Measurements from ENCODE around the gene CLSTN1.

The CLSTN1 gene

DNA sequence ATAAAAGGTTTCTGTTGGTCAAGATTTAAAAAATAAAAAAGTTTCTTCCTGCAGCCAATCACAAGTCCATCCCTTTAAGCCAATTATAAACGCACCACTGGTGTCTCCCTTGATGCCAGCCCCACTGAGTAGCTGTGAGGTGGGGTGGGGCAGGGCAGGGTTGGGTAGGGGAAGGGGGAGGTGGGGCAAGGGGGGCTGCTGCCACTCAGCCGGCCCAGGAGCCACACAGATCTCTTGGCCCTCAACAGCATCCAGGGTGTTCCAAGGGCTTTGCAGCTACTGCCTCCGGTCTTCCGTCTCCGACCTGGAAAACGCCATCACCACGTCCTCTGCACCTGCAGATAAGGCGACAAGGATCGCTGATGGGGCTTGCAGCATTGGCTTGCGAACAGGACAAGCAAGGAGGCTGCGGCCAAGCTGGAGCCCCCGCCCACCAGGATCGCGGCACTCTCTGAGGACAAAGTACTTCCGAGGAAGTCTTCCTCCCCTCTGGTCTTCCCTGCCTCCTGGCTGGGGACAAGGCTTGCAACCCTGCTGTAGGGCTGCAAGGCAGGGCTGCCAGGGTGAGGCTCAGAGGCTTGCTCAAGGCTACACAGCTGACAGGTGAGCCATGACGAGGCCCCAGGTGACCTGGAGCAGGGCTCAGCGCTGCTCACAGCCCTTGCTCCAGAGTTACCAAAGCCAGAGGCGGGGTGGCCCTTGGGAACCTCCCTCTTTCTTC, 26.8 kb upstream of the CLSTN1 start:
- no peak for DNase-seq (ENCODE audit: low read depth in 2 of 2)

DNA sequence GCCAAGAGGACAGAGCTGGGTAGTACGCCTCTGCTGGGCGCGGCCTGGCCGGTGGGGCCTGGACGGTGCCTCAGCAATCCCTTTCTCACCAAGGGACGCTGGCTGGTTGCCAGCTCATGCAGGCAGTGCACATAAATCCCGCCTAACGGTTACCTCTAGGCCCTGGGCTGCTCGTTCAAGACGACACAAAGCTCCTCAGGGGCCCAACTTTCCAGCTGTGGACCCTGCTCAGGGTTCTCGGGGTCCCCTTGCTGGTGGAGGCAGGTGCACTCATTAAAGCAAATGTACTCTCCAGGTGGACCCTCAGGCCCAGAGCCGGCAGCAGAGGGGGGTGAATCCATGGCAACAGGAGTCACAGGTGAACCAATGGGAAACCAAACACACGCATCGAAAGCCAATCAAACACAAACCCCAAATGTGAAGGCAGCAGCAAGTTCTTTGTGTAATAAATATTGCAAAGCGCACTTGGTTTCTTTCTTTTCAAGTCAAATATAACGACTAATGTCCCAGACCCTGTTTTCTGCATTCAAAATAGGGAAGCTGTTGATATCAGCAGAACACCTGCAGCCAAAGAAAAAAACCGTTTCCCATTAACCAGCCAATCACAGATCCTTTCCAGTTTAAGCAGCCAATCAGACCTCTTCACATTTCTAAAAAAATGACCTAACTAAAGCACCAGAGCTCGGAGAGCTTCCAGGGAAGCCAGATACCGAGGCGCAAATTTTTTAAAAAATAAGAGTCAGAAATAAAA, 26.1 kb upstream of the CLSTN1 start:
- DNase-seq (ENCODE audit: low read depth in 2 of 2) = no peak

DNA sequence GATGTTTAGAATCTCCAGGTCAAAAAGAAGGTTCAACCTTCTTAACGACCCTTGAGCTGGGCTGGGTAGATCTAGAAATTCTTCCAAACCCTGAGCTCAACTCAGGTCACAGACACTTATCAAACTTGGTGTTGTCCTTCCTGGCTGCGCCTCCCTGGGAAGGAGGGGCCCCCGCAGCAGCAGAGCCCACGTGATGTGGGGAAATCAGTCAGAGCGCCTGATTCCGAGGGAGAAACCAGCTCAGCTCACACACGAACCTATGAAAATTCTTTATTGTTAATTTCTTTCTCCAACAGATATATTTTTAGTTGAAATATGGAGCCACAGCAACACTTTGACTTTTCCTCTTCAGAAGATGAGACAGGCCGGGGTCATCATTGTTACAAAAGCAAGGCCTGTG, 24.3 kb upstream of the CLSTN1 start:
- no peak for DNase-seq (ENCODE audit: low read depth in 2 of 2)

DNA sequence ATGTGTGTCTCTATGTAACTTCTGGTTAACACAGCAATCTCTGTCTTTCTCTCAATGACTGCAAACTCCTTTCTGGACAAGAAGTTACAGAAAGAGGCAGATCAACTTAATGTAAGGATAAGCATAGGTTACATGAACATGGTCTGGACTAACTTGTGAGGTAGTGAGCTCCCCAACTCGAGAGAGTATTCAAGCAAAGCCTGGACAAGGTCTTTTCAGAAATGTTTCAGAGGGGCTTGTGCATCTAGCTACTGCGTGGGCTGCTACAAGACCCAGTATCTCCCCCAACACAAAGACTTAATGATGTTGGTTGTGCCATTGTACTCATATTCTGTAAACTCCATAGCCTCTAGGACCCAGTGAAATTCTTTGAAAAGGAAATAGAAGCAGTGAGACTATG, 23.5 kb upstream of the CLSTN1 start:
- DNase-seq (ENCODE audit: low read depth in 2 of 2) = no peak

DNA sequence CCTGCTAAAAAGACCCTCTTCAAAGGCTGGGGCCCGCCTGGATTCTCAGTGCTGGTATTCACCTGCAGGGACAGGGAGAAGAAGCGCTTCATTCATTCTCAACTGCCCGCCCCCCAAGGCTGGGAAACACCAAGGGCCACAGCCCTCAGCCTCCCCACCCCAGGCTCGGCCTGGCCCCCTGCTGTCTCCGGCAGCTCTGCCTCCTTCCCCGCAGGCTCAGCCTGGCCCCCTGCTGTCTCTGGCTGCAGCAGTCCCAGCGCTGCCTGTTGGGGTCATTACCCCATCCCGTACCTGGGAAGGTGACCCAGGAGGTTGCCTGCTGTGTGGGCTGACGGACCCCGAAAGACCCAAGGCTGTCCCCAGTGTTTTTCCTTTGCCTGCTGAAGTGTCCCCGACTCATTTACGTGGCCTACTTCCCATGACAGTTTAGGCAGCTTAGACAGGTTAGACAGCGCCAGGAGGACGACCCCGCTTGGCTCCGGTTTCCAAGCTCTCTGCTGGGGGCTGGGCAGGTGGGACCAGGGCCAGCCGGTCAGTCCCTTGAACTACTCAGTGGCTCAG, 22.9 kb upstream of the CLSTN1 start:
- no peak for DNase-seq (ENCODE audit: low read depth in 2 of 2)

DNA sequence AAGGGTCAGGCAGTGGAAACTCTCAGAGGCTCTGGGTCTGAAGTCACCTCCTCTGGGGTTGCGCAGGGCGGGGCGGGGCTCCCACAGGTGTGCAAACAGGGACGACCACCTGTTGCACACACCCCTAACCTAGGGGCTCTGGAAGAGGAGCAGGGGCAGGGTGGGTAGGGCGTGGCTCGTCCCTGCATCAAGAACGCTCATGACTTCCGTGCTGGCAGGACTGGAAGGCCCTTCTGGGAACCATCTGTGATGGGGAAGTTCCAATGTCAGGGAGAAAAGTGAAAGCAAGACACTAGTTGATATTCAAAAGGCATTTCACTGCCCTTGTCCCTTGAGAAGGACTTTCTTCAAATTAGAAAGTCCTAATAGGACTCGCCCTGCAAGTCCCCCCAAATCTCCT, 22.1 kb upstream of the CLSTN1 start:
- DNase-seq (ENCODE audit: low read depth in 2 of 2) = no peak

DNA sequence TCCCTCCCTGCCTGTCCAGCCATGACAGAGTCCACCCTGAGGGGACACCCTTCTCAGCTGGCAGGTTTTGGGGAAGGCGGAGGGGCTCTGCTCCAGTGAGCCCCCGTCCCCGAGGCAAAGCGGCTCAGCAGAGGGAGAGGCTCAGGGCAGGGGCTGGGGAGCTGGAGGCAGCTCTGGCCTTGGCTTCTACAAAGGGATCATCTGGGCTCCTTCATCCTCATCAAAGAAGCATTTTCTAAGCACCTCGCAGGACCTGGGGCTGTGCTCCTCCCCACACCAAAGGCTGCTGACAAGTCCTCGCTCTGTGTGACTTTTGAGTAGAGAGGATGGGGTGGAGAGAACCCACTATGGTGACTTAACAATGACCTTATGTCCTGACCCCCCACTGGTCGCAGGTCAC, 21.0 kb upstream of the CLSTN1 start:
- DNase-seq (ENCODE audit: low read depth in 2 of 2) = no peak

DNA sequence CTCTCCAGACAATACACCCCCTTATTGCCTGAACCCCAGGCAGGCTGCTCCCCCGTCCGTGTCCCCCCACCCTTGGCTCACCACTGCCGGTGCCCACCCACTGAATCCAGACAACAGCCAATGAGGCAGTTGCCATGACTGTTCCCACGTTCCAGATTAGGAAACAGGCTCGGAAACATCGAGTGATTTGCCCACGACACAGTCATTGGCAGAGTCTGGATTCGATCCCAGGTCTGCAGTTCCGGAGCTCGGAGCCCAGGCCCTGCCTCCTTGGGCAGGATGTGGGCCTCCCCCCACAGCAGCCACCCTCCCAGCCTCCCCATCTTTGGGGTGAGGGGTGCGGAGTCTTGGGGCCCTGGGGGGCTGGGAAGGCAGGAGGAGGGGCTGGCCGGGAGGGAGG, 20.3 kb upstream of the CLSTN1 start:
- DNase-seq (ENCODE audit: low read depth in 2 of 2) = no peak

DNA sequence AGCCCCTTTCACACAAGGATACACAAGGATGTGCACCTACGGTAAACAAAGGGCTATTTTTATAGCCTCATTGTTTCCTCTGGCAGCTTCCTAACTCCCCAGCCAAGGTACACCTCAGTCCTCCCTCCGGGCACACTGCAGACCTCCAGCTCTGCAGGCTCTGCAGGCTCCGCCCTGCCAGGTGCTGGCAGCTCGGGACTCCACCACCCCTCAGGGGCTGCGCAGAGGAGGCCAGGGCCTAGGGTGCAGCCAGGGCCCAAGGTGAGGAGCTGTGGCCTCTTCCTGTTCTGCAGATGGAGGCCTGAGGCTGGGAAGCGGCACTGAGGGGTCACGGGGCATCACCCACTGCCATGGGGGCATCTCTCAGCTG, 19.8 kb upstream of the CLSTN1 start:
- no peak for DNase-seq (ENCODE audit: low read depth in 2 of 2)

DNA sequence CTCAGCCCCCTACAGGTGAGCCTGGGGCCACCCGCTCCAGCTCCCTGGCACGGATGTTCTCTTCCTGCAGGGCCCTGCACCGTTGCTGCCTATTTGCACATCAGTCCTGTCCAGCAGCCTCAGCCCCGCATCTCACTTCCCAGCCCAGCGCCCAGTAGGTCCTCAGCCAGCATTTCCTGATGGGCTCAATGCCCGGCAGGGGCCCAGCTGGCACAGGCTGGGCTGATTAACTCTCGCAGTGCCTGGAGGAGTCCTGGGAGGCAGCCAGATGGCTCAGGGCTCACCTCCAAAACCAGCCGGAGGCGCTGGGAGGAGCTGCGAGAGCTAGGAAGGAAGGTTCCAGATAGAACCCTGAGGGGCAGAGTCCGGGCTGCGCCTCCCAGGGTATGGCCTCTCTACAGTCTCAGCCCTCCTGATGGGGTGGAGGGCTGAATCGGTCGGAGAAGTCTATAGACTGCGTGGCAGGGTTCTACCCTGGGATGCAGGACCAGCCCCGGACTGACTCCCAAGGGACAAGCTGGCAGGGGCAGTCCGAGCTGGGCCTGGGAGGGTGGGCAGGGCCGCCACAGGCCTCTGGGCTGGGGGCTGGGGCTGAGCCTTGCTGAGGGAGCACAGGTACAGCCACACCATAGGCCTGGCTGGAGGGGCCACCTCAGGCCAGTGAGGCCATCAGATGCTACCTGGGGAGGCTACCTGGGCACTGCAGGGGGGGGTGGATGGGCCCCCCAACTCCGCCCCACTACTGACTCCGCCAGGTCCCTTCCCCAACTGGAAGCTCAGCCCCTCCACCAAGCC, 19.2 kb upstream of the CLSTN1 start:
- no peak for DNase-seq (ENCODE audit: low read depth in 2 of 2)

DNA sequence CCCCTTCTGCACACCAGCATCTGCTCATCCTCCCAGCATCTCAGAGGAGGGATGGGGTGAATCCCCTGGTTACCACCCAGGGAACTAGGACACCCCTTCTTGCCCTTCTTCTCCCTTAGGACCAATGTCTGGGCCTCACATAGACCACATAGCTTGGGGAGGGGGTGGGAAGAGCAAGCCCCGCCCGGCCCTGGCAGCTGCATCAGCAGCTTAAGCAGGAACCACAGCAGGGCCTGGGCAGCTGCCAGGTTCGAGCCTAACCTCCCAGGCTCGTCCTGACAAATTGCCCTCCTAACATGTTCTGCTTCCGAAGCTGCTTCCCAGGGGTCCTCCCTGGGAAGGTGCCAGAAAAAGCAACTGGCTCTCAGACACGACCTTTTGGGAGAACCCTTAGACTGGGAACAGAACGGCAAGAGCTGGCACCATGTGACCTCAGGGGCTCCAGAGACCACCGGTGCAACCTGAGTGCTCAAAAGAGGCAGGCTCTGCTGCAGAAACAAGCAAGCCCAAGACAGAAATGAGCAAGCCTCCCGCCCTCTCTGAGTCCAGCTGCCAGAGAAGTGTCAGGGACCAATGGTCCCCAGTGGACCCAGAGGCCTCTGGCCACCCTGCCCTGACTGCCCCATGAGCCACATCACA, 18.4 kb upstream of the CLSTN1 start:
- no peak for DNase-seq (ENCODE audit: low read depth in 2 of 2)

DNA sequence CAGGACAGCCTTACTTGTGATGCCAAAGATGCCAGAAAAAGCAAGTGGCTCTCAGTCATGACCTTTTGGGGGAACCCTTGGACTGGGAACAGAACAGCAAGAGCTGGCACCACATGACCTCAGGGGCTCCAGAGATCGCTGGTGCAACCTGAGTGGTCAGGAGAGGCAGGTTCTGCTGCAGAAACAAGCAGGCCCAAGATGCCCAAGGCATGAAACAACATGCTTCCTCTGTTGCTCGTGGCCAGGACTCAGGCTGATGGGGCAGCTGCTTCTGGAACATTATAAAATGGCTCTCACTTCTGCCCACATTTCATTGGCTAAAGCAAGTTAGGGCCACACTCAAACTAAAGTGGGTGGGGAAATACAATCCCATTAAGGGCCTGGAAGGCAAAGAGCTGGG, 17.7 kb upstream of the CLSTN1 start:
- no peak for DNase-seq (ENCODE audit: low read depth in 2 of 2)

DNA sequence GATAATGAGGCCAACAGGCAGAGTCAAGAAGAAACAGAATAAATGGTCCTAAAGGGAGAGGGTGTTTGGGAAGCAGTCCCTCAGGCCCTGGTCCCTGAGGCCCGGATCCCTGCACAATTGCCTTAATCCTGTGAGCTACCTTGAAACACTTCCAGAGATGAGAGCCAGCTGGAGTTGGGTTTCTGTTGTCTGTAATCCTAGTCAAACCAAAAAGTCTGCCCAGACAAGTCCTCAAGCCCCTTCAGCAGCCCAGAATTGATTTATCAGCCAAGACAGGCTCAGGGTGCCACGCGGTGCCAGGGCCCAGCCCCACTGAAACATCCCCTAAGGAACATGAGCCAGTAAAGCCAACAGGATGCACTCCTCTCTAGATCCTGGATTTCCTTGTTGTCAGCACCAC, 16.4 kb upstream of the CLSTN1 start:
- DNase-seq (ENCODE audit: low read depth in 2 of 2) = no peak

DNA sequence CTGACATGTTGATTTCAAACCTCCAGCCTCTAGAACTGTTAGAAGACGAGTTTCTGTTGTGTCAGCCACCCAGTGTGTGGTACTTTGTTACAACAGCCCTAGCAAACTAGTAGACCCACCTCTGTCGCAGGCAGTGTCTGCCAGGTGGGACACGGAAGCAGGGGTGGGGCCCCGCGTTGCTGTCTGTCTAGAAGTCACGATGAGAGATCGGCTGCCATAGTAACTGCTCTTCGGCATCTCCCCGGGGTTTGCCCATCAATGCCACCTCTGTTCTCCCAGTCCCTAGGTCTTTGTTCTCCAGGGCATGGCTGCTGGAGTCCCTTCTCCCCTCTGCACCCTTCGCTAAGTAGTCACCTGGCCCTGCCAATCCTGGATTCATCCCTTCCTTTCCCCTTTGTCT, 15.2 kb upstream of the CLSTN1 start:
- DNase-seq (ENCODE audit: low read depth in 2 of 2) = no peak

DNA sequence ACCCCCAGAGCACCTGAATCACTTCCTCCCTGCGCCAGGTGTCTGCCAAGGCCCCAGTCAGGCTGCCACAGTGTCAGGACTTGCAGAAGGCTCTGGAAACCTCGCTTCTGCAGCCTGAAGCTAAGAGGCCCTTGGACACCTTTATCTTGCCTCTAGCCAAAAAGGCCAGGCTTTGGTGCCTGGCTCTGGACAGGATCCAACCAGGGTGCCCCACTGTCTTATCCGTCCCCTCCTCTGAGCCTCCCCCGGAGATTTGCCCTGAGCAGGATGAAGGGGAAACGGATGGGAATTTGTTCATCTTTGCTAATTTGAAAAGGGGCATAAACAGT, 12.8 kb upstream of the CLSTN1 start:
- DNase-seq (ENCODE audit: low read depth in 2 of 2) = no peak

DNA sequence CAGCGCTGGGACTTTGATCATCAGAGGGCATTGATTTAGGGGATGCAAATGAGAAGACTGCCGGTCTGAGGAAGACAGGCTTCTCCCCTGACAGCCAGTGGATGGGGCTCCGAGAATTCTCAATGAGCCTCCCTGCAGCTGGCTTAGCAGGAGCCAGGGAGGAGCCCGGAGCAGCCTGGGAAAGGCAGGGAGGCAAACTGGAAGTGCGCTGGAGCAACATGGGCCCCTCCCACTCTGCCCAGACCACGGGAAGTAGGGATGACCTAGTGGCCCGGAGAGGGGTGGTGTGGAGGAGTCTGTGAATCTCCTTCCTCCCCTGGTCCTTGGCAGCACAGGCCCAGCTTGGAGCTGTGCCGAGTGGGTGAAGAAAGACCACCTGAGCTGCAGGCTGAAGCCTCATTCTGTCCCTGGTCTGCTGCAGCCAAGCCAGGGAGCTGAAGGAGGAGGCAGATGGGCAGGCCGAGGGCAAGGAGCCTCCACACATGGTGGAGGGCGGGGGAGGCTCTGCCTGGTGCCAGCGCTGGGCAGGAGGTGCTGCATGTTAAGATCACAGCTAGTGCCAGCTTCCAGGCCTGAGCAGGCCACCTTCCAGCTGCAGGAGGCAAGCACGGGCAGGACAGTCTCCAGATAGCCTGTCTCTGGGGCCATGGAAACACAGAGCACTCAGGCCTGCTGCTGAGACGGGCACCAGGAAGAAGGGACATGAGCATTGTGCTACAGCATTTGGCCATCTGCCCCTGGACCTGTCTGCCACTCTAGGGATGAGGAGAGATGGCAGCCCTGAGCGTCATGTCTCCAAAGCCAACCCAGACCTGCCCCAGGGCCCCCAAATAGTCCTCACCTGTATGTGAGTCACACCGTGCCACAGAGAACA, 12.2 kb upstream of the CLSTN1 start:
- no peak for DNase-seq (ENCODE audit: low read depth in 2 of 2)

DNA sequence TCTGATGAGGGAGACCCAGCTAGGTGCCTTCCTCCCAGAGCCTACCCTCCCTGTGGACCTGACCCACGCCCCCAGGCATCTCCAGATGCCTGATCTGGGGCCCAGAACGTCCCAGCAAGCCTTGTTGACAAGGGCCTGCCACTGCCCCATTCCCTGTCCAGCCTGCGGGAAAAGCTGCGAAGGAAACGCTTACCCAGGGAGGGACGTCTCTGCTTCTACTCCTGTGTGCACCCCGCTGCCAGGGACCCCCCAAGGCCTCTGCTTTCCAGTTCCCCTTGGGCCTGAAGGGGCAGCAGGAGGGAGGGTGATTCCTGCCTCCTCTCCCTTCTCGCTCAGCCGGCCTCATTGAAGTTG, 11.6 kb upstream of the CLSTN1 start:
- DNase-seq (ENCODE audit: low read depth in 2 of 2) = no peak

DNA sequence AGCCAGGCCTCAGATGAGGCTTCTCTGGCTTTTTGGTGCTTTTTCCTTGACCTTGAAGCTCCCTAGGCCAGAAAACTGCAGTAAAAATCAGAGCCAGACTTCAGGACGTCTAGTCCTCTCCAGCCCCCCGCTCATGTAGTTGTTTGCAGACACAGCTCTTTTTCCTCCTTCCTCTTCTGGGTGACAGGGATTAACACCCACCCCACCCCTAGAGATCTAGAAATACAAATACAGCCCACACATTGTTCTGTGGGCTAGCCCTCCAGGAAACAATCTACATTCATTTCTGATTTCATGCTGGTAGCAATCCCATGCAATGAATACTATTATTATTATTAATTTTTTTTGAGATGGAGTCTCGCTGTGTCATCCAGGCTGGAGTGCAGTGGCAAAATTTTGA, 9.9 kb upstream of the CLSTN1 start:
- no peak for DNase-seq (ENCODE audit: low read depth in 2 of 2)

DNA sequence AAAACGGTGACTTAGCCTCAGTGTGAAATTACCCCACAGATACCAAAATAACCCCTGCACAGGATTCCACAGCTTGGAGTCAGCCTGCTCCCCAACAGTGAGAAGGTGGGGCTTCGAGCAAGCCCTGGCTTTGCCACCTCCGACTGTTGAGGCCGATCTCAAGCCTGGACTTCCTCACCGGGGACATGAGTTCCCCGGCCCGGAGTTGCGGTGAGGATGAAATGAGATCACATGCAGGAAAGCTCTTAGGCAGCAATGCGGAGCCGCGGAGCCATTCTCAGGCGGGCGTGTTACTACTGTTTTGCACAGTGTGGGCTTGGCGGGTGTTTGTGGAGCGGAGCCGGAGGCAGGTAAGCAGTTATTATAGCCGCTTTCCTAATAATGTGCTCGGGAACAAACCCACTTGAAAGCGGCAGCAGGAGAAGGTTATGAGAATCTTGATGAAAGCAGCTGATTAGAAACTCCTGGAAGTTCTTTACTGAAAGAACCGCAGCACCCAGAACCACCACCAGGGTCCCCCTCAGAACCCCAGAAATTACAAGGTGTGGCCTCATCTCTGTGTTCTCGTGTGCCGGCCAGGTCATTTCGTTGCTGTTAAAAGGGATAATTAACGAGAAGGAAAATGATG, 3.9 kb upstream of the CLSTN1 start:
- DNase-seq (ENCODE audit: low read depth in 2 of 2) = no peak

DNA sequence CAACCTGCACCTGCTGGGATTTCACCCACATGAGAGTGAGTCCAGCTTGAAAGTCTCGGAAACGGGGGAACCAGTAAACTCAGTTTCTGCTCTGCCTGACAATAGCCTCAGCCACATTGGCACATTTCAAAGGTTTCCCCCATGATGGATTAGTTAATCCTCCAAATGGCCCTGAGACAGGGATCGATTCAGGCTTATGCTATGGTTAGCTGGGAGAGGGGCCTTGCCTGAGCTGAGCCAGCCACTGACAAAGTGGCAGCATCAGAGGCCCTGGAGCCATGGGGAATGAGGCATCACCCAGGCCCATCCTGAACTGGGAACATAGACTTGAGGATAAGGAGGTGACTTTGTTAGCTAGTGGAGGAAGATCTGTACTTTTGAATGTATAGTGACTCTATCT, 2.9 kb upstream of the CLSTN1 start:
- no peak for DNase-seq (ENCODE audit: low read depth in 2 of 2)

DNA sequence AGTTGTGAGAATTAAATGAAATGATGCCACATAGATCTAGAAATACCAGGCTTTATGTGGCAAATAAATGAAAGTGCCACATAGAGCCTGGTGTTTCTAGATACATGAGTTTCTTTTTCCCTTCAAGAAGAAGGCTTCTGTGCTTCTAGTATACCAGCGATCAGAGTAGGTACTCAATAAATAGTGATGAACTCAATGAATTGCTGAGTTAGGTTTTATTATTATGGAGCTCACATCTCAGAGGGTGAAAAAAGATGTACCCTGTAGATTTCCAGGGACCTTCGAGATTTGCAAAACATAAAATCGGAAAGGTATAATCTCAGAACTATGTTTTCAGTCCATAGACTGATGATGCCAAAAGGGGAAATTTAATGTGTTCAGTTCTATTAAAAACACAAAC, 2.3 kb upstream of the CLSTN1 start:
- DNase-seq (ENCODE audit: low read depth in 2 of 2) = no peak
